Esophagus squamous epithelium (tissue), 4 donors: ENCODE data around the gene MAPKAP1.

Experiments used
- POLR2A ChIP-seq, 4 donors: fragments of 450-650 bp; IDR thresholded peaks; one replicate each; pipeline ENCODE4 v1.6.1; 2017; ENCODE audit warnings: antibody characterized with exemption in 4 of 4, mild to moderate bottlenecking in 4 of 4, moderate library complexity in 3 of 4
- TF ChIP-seq, protein P1 (sequence below), 6 experiments: fragments of 450-650 bp in 4 of 6; fragments of 200-600 bp in 2 of 6; sonication (generic) in 2 of 6; IDR thresholded peaks; one replicate each; pipeline ENCODE4 v1.5.1; 2016 to 2019; ENCODE audit warnings: antibody characterized with exemption in 6 of 6, mild to moderate bottlenecking in 4 of 6, moderate library complexity in 4 of 6

DNA sequence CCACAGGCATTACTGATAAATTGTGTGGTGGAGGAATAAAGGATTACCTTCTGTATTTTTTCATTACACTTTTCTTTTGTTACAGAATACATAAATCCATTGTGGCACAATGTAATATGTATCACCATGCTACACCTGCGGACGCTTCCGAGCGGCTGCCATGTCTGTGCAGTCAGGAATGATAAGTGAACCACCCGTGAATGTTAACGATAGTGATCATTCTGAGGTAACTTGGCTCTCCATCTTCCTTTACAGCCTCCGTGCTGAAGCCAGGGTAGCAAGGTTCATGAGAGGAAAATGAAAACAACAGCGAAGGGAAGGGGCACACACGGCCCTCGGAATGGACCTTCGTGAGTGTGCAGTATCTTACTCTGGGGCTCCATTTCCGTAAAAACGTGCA lies 161.2 kb downstream of the MAPKAP1 start:
- TF ChIP-seq, protein P1, sequence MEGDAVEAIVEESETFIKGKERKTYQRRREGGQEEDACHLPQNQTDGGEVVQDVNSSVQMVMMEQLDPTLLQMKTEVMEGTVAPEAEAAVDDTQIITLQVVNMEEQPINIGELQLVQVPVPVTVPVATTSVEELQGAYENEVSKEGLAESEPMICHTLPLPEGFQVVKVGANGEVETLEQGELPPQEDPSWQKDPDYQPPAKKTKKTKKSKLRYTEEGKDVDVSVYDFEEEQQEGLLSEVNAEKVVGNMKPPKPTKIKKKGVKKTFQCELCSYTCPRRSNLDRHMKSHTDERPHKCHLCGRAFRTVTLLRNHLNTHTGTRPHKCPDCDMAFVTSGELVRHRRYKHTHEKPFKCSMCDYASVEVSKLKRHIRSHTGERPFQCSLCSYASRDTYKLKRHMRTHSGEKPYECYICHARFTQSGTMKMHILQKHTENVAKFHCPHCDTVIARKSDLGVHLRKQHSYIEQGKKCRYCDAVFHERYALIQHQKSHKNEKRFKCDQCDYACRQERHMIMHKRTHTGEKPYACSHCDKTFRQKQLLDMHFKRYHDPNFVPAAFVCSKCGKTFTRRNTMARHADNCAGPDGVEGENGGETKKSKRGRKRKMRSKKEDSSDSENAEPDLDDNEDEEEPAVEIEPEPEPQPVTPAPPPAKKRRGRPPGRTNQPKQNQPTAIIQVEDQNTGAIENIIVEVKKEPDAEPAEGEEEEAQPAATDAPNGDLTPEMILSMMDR (IDR thresholded peaks at IDR 0.05): no peak
- no peak for TF ChIP-seq POLR2A (IDR thresholded peaks at IDR 0.05)
